Panc1 (cell line): Measurements from ENCODE around the gene DROSHA. TPM values are rescaled to one million over a fixed set of nuclear protein-coding genes. Genes with fewer than 3 reads are reported as not detected.

ENCODE experiments used
- ATAC-seq: fragments of 200-7000 bp; cut with Tn5 transposase; 2 replicates; pipeline ENCODE4 v1.9.1; 2020; ENCODE audit warnings: mild to moderate bottlenecking, moderate library complexity
- BruUV-seq: library from RNA; stranded (reverse); fragments of 400-500 nt; replicated peaks from 2 replicates; lab custom pipeline; 2021; lab: Mats Ljungman, UMichigan
- CTCF ChIA-PET: fragments of 300-600 bp; sonication (Branson Sonifier 250); formaldehyde crosslinking; loops from one replicate; lab custom pipeline; 2022; ENCODE audit warnings: antibody characterized with exemption; lab: Charles Lee
- POLR2A ChIA-PET: fragments of 300-600 bp; sonication (Branson Sonifier 250); formaldehyde crosslinking; loops from one replicate; lab custom pipeline; 2022; ENCODE audit warnings: antibody characterized with exemption; lab: Charles Lee
- DNase-seq: peaks from one replicate; pipeline ENCODE4 v3.0.0-alpha.2; 2010; ENCODE audit warnings: low read depth, low spot score
- H3K27ac ChIP-seq: 2 replicates; pipeline ENCODE4 v1.5.1; 2011; ENCODE audit warnings: mild to moderate bottlenecking, low read length, inconsistent platforms
- H3K27me3 ChIP-seq: fragments of 200-500 bp; sonication (Bioruptor generic); 2 replicates; pipeline ENCODE4 v1.6.0; 2014; ENCODE audit warnings: low read length, inconsistent platforms; ENCODE audit not compliant: control insufficient read depth, insufficient read depth
- H3K36me3 ChIP-seq: fragments of 200-500 bp; sonication (Bioruptor generic); 2 replicates; pipeline ENCODE4 v1.5.1; 2014; ENCODE audit warnings: inconsistent platforms, mild to moderate bottlenecking, low read length, moderate library complexity; ENCODE audit not compliant: control insufficient read depth, insufficient read depth
- H3K4me1 ChIP-seq: 2 replicates; pipeline ENCODE4 v1.5.1; 2011; ENCODE audit warnings: inconsistent platforms, mild to moderate bottlenecking, low read length, moderate library complexity; ENCODE audit not compliant: control insufficient read depth, insufficient read depth
- H3K4me3 ChIP-seq, 2 experiments: 2 replicates each; pipeline ENCODE4 v1.5.1; 2011 to 2012; ENCODE audit warnings: low read depth in 2 of 2, low read length in 2 of 2, mild to moderate bottlenecking in 2 of 2, inconsistent platforms in 1 of 2, moderate library complexity in 1 of 2
- H3K9me3 ChIP-seq: fragments of 200-500 bp; sonication (Bioruptor generic); 2 replicates; pipeline ENCODE4 v1.5.1; 2014; ENCODE audit warnings: low read depth, mild to moderate bottlenecking, inconsistent platforms, low read length, moderate library complexity; ENCODE audit not compliant: control insufficient read depth, insufficient read depth
- CTCF ChIP-seq: fragments of 450-650 bp; IDR thresholded peaks from 2 replicates; pipeline ENCODE4 v1.5.1; 2017; ENCODE audit warnings: mild to moderate bottlenecking
- POLR2AphosphoS5 ChIP-seq: IDR thresholded peaks from 2 replicates; pipeline ENCODE4 v1.6.1; 2012; ENCODE audit warnings: mild to moderate bottlenecking, low read depth, low read length, moderate library complexity
- REST ChIP-seq, 2 experiments: IDR thresholded peaks; 2 replicates each; pipeline ENCODE4 v1.6.1; 2011 to 2012; ENCODE audit warnings: low read depth in 2 of 2, control low read depth in 1 of 2, low read length in 1 of 2, mild to moderate bottlenecking in 1 of 2, moderate library complexity in 1 of 2; ENCODE audit not compliant: insufficient read depth in 1 of 2
- SIN3A ChIP-seq: IDR thresholded peaks from 2 replicates; pipeline ENCODE4 v1.6.1; 2012; ENCODE audit warnings: low read depth, mild to moderate bottlenecking, low read length, moderate library complexity, borderline replicate concordance; ENCODE audit not compliant: insufficient read depth
- TCF7L2 ChIP-seq: IDR thresholded peaks from 2 replicates; pipeline ENCODE4 v1.6.1; 2011; ENCODE audit warnings: mild to moderate bottlenecking, low read depth, low read length, inconsistent platforms
- in situ Hi-C: cut with HindIII; loops from 2 replicates; pipeline ENCODE4 v1.10.0; 2016; ENCODE audit warnings: low sequenced_read_pairs, low pct_unique_long_range_greater_than_20kb
- intact Hi-C: fragments of 100-400 bp; cut with micrococcal nuclease; formaldehyde crosslinking; loops from one replicate; pipeline ENCODE4 v1.10.0; 2022; ENCODE audit not compliant: unreplicated experiment
- total RNA-seq: library from RNA; stranded (reverse); gene quantifications from one replicate; pipeline ENCODE4 v1.2.1, GENCODE V29; 2021; ENCODE audit not compliant: unreplicated experiment

DROSHA gene
- total RNA-seq, 1 experiment from 2014 or later, result 98.1 TPM

DNA sequence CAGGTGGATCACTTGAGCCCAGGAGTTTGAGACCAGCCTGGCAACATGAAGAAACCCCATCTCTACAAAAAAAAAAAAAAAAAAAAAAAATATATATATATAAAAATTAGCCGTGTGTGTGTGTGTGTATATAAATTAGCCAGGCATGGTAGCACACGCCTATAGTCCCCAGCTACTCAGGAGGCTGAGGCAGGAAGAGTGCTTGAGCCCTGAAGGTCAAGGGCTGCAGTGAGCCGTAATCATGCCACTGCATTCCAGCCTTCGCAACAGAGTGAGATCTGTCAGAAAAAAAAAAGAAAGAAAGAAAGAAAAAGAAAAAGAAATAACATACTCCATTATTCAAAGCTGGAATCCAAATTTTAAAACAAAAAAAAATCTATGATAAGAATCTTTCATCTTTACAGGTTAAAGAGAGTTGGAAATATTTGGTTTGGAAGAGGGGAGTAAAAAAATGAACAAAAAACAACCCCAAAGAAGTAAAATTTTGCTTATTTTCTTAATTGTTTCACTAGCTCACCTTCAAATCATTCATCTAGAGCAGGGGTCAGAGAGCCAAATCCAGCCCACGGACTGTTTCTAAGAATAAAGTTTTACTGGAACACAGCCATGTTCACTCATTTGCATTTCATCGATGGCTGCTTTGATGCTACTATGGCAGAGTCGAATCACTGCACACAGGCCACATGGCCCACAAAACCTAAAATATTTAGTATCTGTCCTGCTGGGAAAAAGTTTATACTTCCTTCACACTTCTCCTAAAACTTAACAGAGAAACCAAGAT, 109.9 kb downstream of the DROSHA start:
- in situ Hi-C loops (no loop called here), intact Hi-C loops (no loop called here)
- POLR2A ChIA-PET, result no interaction called here
- DNase-seq (no peak), ATAC-seq (no peak)
- no peak overlapping the region for H3K27ac ChIP-seq
- H3K4me3 ChIP-seq, result no peak overlapping the region
- no TSS peak for BruUV-seq
- H3K4me1 ChIP-seq, result no peaks in the 10 kb centered on the region
- CTCF ChIA-PET, result no interaction called here
- H3K36me3 ChIP-seq, result peaks cover 15% of the 10 kb centered on the region
- no peaks in the 10 kb centered on the region for H3K9me3 ChIP-seq
- no peaks in the 10 kb centered on the region for H3K27me3 ChIP-seq
- TF ChIP-seq REST (IDR thresholded peaks at IDR 0.05; ENCODE audit: insufficient read depth in 1 of 2, low read depth in 2 of 2, low read length in 1 of 2) (no peak), TCF7L2 (no peak), SIN3A (no peak), POLR2AphosphoS5 (no peak), CTCF (no peak)

- intact Hi-C loops (no loop called here), in situ Hi-C loops (no loop called here)
- BruUV-seq, result no TSS peak
- Histone ChIP-seq H3K4me1 (no peaks in the 10 kb centered on the region), H3K27ac (no peak overlapping the region), H3K4me3 (no peak overlapping the region), H3K36me3 (peaks cover 15% of the 10 kb centered on the region), H3K9me3 (no peaks in the 10 kb centered on the region), H3K27me3 (no peaks in the 10 kb centered on the region)
- ChIA-PET CTCF (no interaction called here), POLR2A (no interaction called here)
- no peak for TF ChIP-seq TCF7L2
- no peak for TF ChIP-seq SIN3A
- TF ChIP-seq CTCF, result no peak
- no peak for TF ChIP-seq REST (IDR thresholded peaks at IDR 0.05; ENCODE audit: insufficient read depth in 1 of 2, low read depth in 2 of 2, low read length in 1 of 2)
- no peak for DNase-seq
- ATAC-seq, result no peak
Measured at GRCh38 chr5:31417512-31417911, 114.4 kb downstream of the DROSHA start.
